Measurements from ENCODE around the gene SLC39A11.
A peak's percentile ranks its signal among the peaks of the same experiment; 100 is the strongest.
"Not testable (repeated sequence)": the region's sequence is repeated elsewhere in the genome, so short reads cannot be mapped to it uniquely, and the experiment has no call there.

SLC39A11 gene

GRCh38 chr17:72639711-72640110 lies 452.8 kb downstream of the SLC39A11 start:
- DNase-seq, result no peak

GRCh38 chr17:72638932-72639331 lies 453.6 kb downstream of the SLC39A11 start:
- DNase-seq, result not testable (repeated sequence)

- DNase-seq, result no peak
These were observed 457.4 kb downstream of the SLC39A11 start for GRCh38 chr17:72635034-72635635.

DNA sequence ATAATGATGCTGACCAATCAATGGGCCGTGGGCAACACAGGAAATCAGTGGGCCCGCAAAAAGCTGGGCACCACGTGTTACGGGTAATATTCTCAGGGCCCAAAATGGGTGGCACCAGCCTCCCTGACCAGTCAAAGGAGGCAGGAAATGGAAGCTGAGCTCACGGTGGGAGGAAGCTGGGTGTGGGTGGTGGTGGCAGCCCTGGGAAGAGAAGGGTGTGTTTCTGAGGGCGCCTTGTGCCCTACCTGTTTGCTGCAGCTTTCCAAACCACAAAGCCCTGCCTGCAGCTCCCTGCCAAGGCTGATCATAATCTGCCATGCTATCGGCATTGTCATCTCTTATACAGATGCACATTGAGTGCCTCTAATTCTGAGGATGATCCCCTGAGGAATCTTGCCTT lies 457.9 kb downstream of the SLC39A11 start:
- DNase-seq, result peak; percentile 26

DNA sequence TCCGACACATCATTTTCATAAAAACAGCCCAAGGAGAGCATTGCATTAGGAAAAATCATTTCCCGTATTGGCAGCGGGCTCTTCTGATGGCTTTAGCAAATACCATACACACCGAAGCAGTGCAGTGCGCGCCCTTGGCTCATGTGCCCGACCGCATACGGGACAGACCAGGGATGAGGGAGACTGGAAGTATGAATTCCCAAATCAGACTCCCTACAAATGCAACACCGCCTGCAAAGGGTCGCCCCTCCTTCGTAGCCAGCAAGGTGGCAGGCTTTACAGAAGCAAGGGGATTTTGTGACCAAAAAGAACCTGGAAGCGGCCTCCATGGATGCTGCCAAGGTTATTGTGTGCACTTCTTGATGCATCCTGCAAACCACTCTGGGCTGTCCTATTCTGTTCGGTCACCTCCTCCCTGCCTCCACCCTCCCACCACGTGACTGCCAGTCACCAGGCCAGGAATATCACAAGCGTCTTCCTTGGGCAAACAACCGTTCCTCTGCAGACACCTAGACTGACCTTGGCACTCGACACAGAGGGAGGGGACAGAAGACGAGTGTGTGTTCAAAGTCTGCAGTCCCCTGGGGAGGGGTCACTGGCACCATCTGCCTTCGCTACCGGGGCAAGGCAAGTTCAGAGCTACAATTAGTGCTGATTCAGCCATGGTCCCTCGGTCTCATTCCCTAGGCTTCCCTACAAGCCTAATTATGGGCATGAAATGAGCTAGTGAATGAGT lies 460.4 kb downstream of the SLC39A11 start:
- no peak for DNase-seq

DNA sequence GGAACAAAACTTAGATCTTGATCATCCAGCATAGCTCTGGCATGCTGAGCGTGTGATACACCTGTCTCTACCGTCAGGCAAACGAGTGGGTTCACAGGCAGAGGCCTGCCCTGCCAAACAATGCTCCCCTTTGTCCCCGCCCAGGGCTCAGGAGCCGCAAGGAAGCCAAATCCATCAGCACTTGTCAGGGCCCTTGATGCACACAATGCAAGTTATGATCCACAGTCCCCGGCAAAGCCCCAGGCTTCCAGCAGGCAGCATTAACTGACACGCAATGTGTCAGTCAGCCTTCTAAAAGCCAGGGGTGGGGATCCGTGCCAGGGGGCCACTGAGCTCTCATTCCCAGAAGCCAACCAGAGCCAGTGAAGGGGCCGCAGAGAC lies 460.9 kb downstream of the SLC39A11 start:
- no peak for DNase-seq

DNA sequence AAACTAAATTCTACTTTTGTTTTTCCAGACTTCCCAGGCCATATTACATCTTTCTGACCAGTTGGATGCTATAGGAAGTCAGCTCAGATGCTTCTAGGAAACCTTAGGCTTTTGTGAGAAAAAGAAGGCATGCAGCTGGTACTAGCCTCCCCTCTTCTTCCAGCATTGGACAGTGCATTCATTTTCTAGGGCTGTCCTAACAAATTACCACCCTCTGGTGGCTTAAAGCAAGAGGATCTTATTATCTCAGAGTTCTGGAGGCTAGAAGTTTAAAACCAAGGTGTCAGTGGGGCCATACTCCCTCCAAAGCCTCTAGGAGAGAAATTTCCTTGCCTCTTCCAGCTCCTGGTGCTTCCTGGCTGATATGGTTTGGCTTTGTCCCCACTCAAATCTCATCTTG lies 467.8 kb downstream of the SLC39A11 start:
- DNase-seq, result no peak

DNA sequence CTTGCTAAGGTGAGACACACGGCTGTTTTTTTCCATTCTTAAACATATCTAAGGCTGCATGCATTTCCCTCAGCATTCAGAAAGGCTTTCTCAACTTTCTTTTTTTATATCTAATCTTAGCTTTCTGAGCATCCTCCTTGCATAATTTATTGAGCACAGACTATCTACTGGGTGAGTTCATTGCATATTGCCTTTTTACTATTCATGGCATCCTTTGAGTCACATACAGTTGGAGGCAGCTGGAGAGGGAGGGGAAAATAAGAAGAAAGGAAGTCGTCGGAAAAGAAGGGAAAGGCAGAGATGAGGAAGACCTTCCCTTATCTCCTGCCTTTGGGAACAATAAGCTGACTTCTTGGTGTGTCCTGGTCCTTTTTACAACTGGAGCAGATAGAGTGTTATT lies 468.3 kb downstream of the SLC39A11 start:
- DNase-seq, result no peak

DNA sequence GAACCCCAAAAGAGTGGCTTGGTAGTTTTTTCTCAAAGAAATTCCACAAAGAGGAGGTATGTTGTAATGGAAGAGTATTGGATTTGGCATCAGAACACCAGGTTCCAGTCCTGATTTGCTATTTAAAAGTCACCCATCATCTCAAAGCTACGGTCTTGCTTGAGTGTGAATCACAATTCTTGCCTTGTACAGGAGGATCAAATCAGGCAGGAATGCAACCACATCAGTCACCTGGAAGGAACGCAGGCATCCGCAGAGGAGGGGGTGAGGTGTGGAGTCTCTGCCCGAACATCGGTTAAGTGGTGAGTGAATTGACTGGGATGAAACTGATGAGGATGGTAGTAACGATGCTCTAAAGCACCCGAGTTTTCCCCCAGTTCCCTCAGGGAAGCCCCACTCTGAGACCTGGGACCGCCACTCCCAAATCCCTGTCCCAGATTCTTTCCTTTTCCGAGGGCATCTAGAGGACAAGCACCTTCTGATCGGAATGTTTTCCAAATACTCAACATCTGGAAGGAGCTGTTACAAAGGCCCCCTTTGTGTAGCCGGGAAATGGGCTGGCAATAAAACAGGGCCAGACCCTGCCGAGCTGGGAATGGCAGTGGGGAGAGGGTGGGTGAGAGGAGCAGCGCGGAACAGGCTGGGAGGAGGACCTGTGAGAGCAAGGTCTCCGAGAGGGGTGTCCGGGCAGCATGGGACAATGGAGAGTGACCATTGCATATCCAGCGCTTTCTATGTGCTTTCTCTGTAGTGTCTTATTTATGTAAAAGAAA lies 469.6 kb downstream of the SLC39A11 start:
- no peak for DNase-seq

- no peak for DNase-seq
These were observed 472.4 kb downstream of the SLC39A11 start for GRCh38 chr17:72619976-72620650.

DNA sequence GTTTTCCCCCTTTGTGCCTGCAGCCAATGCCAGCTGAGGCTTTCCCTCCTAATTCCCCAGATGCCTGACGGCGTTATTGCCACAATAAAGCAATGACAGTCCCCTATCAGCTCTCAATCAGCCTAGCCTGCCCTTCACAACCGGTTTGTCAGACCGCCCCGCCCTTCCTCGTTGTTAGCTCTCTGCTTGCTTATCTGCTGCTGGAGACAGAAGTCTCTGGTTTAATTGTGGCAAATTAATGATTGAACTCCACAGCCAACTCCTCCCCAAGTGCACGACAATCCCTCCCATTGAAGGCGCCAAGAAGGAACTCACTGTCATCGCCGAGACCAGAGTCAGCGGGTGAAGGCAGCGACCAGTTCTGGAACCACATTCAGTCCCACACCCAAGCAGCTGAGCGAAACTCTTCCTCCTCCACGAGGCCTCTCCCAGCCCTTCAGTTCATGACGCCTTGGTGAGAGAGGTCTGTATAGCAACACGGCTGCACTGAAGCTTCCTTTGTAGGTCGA lies 474.4 kb downstream of the SLC39A11 start:
- peak; percentile 60 for DNase-seq

GRCh38 chr17:72617557-72617956 lies 474.9 kb downstream of the SLC39A11 start:
- DNase-seq, result no peak

GRCh38 chr17:72616447-72616846 lies 476.0 kb downstream of the SLC39A11 start:
- no peak for DNase-seq

- DNase-seq, result no peak
These were observed 476.9 kb downstream of the SLC39A11 start for GRCh38 chr17:72615627-72615991.

DNA sequence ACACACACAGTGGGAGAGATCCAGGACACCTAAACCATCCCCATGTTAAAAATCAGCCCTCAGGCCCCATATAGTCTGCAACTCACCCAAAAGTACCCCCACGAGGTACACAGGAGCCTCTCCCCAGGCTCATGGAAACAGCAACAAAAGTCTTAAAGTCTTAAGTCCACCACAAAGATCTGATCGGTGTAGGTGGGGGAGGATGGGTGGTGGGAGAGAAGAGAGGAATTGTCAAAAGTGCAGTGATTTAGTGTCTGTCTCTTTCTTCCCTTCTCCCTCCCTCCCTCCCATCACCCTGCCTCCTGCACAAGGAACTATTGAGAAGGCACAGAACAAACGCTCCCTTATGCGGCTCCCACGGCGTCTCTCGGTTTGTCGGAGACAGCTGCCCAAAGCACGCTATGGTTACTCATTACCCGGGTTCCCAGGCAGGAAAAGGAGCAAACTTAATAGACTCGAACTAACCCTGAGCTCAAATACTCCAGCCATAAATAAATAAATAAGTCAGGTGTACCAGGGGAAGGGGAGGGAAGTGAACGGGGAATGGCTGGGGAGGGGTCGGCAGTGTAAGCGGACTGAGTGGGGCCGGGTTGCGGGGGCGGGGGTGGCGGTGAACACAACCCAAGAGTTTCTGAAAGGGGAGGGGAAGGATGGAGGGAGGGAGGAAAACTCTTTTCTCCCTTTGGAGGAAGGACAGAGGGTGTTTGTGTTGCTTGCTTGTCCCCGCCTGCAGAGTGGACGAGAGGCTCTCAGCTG lies 477.4 kb downstream of the SLC39A11 start:
- DNase-seq, result no peak

- no peak for DNase-seq
These were observed 478.0 kb downstream of the SLC39A11 start for GRCh38 chr17:72614476-72614870.

GRCh38 chr17:72613806-72614292 lies 478.6 kb downstream of the SLC39A11 start:
- no peak for DNase-seq

DNA sequence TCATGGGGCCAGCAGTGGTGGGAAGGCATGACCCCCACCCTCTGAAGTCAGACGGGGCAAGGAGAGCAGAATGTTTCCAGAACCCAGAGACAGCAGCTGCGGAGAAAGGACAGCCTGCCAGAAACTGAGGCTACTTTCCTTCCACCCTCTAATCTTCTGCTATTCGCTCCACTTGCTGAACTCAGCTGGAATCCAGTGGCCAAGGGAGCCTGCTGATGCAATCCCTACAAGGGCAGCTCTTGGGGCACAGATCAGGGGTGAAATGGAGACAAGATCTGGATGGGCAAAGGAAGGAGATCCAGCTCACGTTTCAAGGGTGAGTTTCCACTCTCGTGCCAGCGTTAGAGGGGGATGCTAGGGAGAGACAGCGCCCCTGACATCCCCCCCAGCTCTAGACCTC lies 479.1 kb downstream of the SLC39A11 start:
- DNase-seq, result no peak

GRCh38 chr17:72611172-72611571 lies 481.3 kb downstream of the SLC39A11 start:
- no peak for DNase-seq

DNA sequence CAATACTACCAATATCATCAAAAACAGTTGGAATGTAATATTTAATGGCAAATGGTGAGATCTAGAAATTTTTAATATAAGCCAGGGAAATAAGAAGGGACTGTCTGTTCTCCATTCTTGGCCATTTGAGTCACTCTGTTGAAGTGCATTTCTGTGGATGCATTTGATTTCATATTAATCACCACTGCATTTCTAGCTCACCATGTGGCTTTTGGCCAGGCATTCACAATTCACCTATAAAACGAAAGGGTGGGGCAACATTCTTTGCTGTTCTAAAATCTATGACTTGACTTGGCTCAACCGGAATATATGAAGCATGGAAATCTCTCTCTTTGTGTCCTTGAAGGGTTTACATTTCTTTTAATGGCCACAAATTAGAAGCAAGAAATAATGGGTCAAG lies 483.0 kb downstream of the SLC39A11 start:
- DNase-seq, result no peak

- no peak for DNase-seq
These were observed 484.1 kb downstream of the SLC39A11 start for GRCh38 chr17:72608436-72608835.

DNA sequence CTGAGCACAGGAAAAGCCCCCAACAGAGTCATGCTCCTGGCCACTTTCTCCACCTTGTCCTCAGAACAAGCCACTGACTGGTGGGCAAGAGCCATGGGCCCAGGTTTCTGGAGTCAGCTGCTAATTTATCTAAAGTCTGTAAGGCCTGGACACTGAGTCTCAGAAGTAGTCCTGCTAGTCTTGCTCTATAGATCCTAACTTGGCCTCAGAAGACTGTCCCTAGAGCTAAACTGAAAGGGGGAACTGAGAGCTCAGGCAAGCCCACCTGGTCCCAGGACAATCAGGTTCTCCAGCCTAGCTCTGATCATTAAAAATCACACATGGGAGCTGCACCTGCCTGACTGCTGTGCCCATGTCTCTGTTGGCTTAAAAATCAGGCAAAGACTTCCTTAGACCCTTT lies 485.8 kb downstream of the SLC39A11 start:
- DNase-seq, result no peak
